GM19099 (cell line): Measurements from ENCODE around the gene LYPD6.

ENCODE experiments used
- POLR2A ChIP-seq: IDR thresholded peaks from 3 replicates; pipeline ENCODE4 v1.6.1; 2011; ENCODE audit warnings: low read depth; ENCODE audit not compliant: insufficient read length; ENCODE audit errors: extremely low read depth

LYPD6 gene

DNA sequence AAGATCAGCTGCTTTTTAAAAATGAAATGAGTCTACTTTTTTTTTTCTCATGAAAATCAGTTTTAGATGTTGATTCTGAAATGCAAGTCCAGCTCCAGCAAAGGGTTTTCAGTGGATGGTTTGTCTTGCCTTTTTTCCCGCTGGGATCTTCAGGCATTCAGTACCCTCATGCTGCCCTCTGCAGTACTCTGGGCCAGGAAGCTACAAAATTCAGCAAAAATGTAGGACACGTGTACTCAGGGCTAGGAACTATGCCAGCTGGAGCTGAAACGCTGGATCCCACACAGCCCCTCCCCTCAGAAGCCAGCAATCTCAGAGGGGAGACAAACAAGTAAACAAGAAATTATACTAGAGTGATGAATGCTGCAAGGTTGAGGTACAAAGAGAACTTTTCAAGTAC lies 159.9 kb downstream of the LYPD6 start:
- no peak for TF ChIP-seq POLR2A

DNA sequence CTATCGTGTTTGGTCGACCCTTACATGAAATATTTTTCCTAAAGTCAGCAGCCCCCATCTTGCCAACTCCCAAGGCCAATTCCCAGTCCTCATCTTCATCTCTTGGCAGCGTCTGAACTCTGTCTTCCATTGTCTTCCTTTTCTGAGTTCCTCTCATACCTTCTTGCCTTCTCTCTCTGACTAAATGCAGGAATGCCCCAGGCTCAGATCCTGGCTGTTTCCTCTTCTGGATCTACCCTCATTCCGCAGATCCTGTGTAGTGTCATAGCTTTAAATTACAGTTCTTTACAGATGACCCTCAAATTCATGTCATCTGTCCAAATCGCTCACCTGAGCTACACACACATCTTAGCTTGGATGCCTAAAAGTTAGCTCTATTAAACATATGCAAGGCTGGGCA lies 162.5 kb downstream of the LYPD6 start:
- no peak for TF ChIP-seq POLR2A

DNA sequence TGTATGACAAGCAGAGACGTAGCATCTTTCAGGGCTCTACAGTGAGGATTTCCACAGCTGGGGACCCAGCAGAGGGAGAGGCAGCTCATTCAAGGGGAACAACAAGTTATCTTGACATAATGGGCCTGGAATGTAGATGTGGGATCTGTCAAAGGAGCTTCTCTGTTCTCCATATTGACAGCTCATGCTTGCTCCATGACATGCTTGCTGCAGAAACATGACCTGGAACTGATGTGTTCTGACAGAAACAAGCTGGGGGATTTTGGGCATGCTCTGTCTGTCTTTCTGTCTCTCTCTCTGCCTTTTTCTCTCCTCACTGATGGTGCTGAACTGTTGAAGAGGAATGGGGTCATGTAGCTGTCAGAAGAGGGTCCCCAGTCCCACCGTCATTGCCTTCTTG lies 177.6 kb downstream of the LYPD6 start:
- no peak for TF ChIP-seq POLR2A

- no peak for TF ChIP-seq POLR2A
These were observed 183.1 kb downstream of the LYPD6 start for GRCh38 chr2:149513461-149513860.
